H54 (cell line): ENCODE data around the gene EID3.
"Not testable (repeated sequence)": the region's sequence is repeated elsewhere in the genome, so short reads cannot be mapped to it uniquely, and the experiment has no call there.

Experiments
- DNase-seq: peaks from one replicate; pipeline ENCODE4 v3.0.0; 2011; ENCODE audit warnings: low spot score, mixed read lengths; ENCODE audit not compliant: insufficient read length
- FAIRE-seq: peaks from 3 replicates; lab custom pipeline; 2011; peaks lifted over from hg19 to GRCh38; lab: Jason Lieb, UNC
- POLR2A ChIP-seq: IDR thresholded peaks from 2 replicates; pipeline ENCODE4 v1.6.1; 2011; ENCODE audit warnings: low read depth, mild to moderate bottlenecking, low read length

Gene EID3

DNA sequence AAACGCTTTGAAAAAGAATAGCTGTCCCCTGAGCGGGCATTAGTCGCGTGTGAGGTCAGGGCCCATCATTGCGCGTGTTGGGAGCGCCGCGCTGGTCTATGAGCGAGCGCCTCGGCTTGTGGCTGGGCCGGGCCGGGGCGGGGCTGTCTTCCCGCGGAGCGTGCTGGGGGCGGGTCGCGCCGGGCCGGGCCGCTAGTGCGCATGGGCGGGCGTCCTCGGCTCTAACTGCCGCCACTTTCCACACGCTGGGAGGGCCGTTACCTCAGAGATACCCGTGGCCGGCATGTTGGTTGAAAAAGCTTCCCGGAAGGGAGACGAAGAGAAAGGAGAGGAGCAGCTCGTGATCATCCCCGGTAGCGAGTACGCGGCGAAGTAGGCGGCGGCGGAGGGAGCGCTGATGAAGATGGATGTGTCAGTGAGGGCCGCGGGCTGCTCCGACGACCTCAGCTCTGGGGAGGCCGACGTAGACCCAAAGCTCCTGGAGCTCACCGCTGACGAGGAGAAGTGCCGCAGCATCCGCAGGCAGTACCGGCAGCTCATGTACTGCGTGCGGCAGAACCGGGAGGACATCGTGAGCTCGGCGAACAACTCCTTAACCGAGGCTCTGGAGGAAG lies at the start of gene EID3:
EID3 (plus strand) TSS at position 202 of the 614 bp plus-strand sequence; CDS start at position 398, 196 bp downstream.
- TF ChIP-seq POLR2A: no peak
- FAIRE-seq (no peak), DNase-seq (no peak)

DNA sequence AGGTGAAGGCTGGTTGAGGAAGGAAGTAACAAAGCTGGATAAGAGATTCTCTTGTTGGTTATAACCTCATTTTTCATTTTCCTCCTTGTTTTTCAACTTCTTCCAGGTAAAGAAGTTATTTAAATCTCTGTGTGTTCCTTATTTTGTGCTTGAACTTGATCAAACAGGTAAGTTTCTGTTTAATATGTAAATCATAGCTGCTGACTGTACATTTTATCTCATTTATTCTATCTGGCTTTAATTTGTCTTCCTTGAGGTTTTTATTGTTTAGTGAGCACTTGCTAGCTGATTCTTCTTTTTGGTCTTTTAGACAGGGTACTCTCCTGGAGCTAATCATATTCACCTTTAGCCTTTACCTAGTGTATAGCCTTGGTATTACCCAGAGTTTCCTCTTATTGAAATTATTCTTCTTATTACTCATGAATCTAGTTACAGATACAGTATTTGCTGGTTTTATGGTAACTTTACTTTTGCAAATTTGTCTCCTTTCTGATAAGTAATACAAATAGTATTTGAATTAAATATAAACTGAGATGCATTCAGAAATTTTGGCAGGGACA lies 45.5 kb upstream of the EID3 start:
- TF ChIP-seq POLR2A: no peak
- FAIRE-seq (peak; percentile 23), DNase-seq (no peak)

DNA sequence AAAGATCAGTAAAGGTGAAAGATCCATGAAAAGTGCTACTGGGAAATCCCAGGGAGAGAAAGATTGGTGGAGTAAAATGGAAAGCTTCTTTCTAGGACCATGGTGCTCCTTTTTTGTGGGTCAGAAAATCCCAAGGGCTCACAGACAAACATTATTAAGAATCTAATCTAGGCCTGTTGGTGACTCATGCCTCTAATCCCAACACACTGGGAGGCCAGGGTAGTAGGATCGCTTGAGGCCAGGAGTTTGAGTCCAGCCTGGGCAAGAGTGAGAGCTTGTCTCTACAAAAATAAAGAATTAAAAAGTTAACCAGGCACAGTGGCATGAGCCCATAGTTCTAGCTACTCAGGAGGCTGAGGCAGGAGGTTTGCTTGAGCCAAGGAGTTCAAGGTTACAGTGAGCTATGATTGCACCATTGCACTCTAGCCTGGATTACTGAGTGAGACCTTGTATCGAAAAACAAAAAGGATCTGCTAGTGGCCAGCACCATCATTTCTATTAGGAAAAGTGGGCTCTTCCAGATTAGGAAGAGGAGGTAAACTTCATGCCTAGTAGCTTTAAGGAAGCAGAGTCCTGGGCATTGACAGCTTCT lies 45.0 kb upstream of the EID3 start:
- DNase-seq (no peak), FAIRE-seq (no peak)
- TF ChIP-seq POLR2A: no peak

DNA sequence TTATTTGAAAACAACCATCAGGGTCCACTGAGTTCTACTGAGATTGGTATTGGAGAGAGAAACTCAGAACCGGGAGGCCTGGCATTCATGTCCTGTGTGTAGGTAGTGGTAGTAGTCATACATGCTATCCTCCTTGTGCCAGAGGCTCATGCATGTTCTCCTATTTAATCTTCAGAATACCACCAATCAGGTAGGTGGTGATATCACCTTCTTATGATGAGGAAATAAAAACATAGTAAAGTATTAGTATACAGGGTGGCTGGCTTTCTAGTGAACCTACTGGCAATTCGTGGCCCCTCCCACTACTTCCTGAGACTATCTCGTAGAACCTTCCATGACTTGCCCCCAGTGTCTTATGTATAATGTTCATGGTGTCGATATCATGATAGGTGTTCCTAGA lies 40.5 kb upstream of the EID3 start:
- TF ChIP-seq POLR2A: no peak
- DNase-seq: no peak
- no peak for FAIRE-seq

DNA sequence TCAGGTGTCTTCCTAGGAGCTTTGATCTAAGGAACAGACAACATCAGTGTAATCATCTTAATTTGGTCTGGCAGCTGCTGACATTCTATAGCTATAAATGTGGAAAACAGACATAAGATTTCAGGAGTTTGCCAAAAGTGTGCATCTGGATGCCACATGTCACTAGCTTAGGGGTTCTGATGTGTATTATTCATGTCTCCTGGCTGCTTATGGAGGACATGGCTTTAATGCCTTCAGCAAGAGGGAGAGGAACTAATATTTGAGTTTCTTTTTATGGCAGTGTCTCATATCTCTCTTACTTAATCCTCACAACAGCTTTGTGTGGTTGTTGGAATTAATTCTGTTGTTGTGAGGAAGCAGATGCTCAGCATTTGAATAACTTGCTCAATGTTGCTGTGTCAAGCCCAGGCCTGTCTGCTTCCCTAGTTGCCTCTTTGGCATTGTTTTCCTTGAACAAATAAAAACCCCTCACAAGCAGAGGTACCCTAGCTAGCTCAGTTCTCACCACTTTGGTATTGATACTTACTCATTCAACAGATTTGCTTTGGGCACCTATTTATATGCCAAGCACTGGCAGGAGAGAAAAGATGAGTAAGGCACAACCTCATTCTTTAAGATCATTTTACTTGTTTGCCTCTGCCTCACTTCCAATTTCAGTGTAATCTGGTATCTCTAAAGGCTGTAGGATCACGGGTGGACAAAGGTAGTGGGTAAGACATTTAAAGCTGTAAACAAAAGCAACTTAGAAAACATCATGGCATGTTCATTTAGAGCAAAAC lies 39.8 kb upstream of the EID3 start:
- DNase-seq (no peak), FAIRE-seq (peak; percentile 45)
- no peak for TF ChIP-seq POLR2A

DNA sequence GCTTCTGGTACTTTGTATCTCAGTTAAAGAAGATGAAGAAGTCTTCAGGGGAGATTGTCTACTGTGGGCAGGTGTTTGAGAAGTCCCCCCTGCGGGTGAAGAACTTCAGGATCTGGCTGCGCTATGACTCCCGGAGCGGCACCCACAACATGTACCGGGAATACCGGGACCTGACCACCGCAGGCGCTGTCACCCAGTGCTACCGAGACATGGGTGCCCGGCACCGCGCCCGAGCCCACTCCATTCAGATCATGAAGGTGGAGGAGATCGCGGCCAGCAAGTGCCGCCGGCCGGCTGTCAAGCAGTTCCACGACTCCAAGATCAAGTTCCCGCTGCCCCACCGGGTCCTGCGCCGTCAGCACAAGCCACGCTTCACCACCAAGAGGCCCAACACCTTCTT lies 38.1 kb upstream of the EID3 start:
- FAIRE-seq: not testable (repeated sequence)

DNA sequence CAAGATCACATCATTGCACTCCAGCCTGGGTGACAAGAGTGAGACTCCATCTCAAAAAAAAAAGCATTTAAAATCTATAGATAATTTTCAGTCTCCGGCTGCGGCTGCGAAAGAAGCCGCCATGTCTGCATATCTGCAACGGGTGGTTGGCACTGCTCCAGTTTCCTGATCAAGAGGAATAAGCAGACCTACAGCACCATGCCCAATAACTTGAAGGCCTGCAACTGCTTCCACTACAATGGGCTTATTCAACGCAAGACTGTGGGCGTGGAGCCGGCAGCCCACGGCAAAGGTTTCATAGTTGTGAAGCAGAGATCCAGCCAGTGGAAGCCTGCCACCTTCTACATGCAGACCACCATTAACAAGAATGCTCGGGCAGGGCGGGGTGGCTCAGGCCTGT lies 30.6 kb upstream of the EID3 start:
- FAIRE-seq: no peak
- TF ChIP-seq POLR2A: no peak
- no peak for DNase-seq

More for the DNA sequence above, 38.1 kb upstream of the EID3 start:
- not testable (repeated sequence) for DNase-seq

DNA sequence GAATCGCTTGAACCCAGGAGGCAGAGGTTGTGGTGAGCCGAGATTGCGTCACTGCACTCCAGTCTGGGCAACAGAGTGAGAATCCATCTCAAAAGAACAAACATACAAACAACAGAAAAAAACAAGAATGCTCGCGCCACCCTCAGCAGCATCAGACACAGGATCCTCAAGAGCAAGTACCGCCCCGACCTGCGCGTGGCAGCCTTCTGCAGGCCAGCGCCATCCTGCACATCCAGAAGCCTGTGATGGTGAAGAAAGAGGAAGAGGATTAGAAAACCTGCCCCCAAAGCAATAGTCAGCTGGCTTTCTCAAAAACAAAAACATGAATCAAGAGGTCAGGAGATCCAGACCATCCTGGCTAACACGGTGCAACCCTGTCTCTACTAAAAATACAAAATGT lies 30.0 kb upstream of the EID3 start:
- DNase-seq: no peak
- TF ChIP-seq POLR2A: no peak
- no peak for FAIRE-seq

DNA sequence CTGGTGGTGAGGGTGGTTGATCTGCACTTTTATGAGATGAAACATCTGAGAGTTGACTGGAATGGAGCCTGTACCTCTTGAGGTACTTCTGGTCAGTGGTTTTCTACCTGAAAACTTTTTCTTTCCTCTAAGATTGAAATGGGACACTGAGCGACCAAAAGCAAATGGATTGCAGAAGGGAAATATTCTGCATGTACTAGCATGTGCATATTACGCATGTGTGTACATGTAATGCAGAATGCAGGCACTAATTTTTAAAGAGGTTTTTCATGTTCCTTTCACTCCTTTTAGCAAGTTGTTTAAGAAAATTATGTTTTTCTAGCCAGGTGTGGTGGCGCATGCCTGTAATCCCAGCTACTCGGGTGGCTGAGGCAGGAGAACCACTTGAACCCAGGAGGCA lies 28.7 kb upstream of the EID3 start:
- no peak for FAIRE-seq
- no peak for TF ChIP-seq POLR2A
- DNase-seq: no peak

DNA sequence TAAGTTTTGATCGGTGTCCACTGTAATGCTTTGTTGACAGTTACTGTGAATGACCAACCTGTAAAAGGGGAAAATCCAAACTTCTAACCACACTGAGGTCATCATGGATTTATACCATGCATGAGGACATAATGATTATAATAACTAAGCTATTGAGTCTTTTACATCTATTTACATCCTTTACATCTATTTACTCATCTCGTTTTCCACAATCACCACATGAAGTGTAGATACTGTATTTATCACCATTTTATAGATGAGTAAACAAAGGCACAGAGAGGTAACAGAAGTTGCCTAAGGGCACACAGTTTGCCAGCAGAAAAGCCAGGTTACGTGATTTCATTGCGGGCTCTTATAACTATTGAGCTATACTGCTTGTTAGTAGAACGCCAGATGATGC lies 27.9 kb upstream of the EID3 start:
- DNase-seq (no peak), FAIRE-seq (no peak)
- TF ChIP-seq POLR2A: no peak

DNA sequence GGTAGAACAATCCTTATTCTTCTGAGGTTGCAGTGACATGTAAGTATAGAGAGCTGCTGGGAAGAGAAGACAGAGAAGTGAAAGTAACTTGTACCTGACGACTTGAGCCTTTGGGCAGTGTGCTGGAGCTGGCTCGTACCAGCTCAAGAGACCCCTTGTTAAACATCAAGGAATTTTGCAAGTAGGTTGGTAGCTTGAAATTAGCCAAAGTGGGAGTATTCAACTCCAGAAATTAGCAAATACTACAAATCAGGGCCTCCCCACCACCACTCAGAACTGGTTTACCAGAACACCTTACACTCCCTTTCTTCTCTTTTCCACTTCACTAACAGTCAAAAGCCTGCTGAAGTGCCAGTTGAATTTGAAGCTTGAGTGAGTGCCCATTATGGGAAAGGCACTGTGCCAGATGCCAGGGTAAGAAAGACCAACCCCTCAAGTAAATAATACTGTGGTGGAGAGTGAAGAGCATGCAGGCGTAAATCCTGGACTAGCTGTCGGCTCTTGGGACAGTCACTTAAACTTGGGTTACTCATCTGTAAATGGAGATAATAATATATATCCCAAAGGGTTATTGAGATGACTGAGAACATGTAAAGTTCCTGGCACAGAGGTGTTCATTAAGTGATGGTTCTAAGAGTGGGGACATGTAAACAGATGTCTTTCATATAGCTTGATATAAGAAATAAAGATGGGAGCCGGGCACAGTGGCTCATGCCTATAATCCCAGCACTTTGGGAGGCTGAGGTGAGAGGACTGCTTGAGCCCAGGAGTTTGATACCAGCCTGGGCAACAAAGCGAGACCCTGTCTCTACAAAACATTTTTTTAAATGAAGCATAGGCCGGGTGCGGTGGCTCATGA lies 27.0 kb upstream of the EID3 start:
- FAIRE-seq (no peak), DNase-seq (no peak)

DNA sequence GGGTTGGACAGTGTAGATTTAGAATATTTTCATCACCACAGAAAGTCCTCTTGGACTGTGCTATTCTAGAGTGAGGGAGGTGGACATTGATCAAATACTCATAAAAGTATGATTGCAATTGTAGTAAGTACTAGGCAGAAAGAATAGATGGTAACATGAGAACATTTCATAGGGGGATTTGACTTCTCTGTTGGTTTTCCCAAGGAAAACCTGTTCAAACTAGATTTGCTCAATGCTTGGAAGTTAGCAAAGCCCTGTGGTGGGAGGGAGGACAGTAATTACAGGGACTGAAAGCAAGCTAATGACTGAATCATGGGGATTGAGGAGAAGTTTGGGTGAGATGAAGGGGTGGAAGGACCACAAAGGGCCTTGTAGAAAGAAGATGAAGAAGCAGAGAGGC lies 24.4 kb upstream of the EID3 start:
- DNase-seq: no peak
- no peak for FAIRE-seq
- TF ChIP-seq POLR2A: no peak

More for the DNA sequence above, 27.0 kb upstream of the EID3 start:
- TF ChIP-seq POLR2A: no peak

DNA sequence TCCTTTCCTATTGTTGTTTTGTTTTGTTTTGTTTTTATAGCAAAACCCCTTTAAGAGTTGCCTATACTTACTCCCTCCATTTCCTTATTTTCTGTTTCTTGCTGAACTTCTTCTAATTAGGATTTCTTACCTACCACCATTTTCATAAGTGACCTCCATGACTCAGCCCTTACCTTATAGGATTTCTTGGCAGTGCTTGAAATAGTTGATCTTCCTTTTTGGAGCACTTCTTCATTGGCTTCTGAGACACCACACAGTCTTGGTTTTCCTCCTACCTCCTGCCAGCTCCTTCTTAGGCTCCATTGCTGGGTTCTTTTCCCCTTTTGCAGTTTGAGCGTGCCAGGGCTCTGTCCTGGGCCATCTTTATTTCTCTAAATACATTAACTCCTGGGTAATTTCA lies 23.4 kb upstream of the EID3 start:
- no peak for FAIRE-seq
- no peak for TF ChIP-seq POLR2A
- DNase-seq: no peak
